ENCODE results near the gene SLC37A1.
"Not testable (repeated sequence)": the region's sequence is repeated elsewhere in the genome, so short reads cannot be mapped to it uniquely, and the experiment has no call there.

SLC37A1 gene

DNA sequence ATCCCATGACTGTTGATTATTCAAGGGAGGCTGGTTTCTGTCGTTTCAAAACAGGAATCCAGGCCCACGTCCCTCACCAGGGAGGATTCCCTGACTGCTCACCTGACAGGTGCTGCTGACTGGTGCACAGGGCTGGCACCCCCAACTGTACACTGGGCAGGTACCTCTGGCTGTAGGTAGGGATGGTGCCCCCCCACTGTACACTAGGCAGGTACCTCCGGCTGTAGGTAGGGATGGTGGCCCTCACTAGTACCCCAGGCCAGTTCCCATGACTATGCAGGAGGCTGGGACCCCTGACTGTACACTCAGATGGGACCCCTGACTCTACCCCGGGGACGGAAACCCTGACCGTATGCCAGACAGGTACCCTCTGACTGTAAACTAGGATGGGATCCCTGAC, 106.2 kb downstream of the SLC37A1 start:
- no peak for DNase-seq (ENCODE audit: low read depth)

DNA sequence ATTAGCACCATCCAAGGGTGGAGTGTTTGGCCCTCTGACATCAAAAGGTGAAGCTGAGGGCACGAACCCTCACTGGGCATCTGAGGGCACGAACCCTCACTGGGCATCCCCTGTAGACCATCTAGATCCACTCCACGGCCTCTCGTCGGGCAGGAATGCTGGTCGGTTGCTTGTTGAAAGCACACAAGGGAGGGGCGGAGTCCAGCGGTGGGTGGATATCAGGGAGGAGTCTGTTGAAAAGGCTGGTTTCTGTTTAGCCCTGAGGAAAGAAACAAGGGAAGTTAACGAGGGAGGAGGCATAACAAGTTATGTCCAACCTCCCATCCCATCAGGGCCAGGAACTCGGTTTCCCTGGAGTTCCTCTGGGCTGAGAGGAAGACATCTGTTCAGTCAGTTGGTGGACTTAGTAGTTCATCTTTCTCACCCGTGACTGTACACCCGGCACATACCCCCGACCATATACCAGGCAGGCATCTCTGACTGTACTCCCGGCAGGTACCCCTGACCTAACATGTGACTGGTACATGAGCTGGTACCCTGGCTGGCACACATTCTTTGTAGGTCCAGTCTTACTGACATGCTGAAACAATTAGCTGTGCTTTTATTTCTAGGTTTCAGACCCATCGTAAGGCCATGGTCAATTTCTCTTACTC, 107.6 kb downstream of the SLC37A1 start:
- no peak overlapping the region for H3K4me3 ChIP-seq (ENCODE audit: low read depth, low read length)
- DNase-seq (ENCODE audit: low read depth): no peak

More for the DNA sequence above, 106.2 kb downstream of the SLC37A1 start:
- H3K4me3 ChIP-seq (ENCODE audit: low read depth, low read length): no peak overlapping the region

DNA sequence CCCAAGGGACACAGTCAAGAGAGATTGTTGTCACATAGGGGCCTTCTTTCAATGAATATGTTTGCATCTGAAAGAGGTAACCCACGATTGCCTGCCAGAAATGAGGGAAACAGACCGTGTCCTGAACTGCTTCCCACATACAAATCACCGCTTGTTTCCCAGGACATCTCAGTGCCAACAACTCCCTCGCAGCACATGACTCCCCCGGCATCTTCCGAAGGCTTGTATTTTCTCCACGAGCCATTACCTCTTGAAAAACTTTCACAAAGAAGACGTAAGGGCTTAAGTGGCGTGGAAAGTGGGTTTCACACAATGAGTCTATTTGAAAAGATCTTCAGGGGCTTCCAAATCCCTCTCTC, 108.1 kb downstream of the SLC37A1 start:
- DNase-seq (ENCODE audit: low read depth): no peak
- no peak overlapping the region for H3K4me3 ChIP-seq (ENCODE audit: low read depth, low read length)

DNA sequence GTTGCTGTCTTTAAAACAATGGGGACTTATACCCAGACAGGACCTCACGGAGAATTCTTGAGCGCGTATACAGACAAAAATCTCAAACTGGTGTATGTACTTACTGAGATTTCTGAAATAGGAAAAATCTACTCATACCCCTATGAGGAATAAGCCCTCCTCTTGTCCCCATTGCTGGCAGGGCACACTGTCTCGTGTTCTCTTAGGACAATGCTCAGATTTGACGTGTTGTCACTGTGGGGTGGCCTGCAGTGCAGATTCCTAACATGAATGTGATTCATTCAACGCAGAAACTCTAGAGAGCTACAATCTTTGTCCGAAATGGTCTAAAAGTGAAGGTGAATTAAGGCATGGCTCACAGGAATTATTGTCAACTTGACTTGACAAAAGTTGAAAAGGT, 108.6 kb downstream of the SLC37A1 start:
- no peak for DNase-seq (ENCODE audit: low read depth)
- no peak overlapping the region for H3K4me3 ChIP-seq (ENCODE audit: low read depth, low read length)

DNA sequence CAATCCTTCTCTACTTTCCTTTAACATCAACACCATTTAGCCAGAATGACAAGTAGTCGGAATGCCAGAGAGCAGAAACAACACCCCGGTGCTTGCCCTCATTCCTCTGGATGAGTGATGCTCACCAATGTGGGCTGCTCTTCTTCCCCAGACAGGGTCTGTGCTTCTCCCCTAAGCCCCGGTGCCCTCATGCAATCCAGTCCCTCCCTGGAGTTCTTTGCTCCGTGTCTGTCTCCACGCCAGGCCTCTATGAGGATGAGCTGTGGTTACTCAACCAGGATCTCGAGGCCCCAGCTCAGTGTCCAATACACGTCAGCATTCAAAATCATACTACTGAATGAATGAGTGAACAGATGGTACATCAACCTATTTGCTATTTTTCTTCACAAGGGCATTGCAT, 110.0 kb downstream of the SLC37A1 start:
- no peak for DNase-seq (ENCODE audit: low read depth)
- no peak overlapping the region for H3K4me3 ChIP-seq (ENCODE audit: low read depth, low read length)

DNA sequence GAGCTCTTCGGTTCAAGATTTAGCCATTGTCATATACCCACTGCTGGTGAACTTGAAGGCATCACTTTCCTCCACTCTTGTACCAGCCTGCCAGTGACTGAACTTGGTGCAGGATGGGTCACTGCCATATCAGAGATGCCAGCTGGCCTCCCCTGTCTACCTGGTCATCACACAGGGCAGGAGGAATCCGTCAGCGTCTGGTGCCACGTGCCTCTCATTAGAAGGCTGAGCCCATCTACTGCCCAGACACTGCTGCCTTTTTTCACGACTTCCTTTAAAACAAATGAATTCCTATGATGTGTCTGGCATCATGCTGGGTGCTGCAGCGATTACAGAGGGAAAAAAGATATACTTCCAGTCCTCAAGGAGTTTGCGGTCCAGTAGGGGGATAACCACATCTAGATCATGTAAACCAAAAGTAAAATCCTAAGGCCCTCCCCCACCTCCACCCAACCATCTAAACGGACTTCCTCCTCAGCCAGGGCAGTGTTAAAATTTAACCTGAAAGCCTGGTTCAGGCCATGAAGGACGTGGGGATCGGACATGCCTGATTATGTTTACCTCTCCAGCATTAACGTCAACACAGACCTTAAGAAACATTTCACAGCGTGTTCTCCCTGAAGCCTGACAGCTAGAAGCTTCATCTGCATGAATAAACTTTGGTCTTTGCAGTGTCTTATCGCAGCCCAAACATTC, 110.6 kb downstream of the SLC37A1 start:
- no peak overlapping the region for H3K4me3 ChIP-seq (ENCODE audit: low read depth, low read length)
- DNase-seq (ENCODE audit: low read depth): no peak

DNA sequence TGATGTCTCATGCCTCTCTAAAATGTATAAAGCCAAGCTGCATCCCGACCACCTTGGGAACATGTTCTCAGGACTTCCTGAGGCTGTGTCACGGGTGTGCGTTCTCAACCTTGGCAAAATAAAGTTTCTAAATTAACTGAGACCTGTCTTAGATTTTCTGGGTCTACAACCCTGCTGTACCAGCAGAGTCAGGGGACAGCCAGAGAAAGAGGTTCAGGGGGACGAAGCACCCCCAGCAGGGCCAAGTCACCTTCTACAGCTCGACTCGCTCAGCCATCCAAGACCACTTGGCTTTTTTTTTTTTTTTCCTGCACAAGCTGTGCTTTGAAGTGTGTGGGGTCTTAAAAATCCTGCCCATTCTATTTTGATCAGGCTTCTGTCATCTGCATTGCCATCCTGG, 111.3 kb downstream of the SLC37A1 start:
- H3K4me3 ChIP-seq (ENCODE audit: low read depth, low read length): no peak overlapping the region
- no peak for DNase-seq (ENCODE audit: low read depth)

DNA sequence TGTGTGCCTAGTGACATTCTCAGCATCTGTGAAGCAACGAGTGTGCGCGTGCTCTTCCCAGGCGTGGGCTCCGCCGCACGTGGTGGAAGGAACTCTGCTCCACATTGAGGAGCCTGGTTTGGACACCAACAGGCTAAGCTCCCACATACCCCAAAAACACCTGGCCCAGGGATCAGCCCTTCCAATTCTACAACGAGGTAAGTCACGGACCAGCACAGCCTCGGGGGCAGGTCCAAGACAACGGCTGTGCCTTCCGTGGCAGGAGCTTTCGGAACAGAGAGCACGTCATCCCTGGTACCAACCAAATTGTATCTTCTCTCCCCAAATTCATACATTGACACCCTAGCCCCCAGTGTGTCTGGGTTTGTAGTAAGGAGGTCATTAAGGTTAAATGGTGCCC, 112.5 kb downstream of the SLC37A1 start:
- DNase-seq (ENCODE audit: low read depth): no peak
- no peak overlapping the region for H3K4me3 ChIP-seq (ENCODE audit: low read depth, low read length)

DNA sequence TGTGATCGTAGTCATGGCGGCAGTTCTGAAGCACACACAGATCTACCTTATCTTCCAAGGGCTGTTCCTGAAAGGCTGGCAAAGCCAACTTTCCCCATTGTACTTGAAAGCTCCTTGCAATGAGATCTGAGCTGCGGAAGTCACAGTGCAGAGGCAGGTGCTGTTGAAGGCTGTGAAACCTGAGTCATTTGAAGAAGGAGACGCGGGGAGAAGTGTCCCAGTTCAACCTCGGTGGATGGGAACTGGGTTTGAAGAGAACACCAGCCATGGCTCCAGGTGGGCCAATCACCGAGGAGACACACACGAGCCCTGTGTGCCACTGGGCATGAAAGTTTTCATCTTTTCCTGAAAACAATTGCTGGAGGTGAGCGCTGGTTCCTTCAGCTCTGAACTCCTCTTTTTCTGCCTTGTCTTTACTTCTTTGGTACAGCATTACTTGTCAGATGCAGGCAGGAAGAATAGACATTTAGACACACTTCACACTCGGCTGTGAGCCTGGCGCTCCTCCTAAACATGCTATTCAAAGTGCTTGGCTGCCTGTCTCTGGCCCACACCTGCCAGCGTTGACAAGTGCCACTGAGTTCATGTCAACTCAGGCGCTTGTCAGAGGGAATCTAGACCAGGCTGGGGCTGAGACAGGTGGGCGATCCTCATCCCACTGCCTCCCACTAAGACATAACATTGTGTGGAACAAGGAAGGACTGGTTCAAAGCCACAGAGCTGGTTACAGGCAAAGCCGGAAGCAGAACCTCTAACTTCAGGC, 114.1 kb downstream of the SLC37A1 start:
- no peak overlapping the region for H3K4me3 ChIP-seq (ENCODE audit: low read depth, low read length)
- no peak for DNase-seq (ENCODE audit: low read depth)

DNA sequence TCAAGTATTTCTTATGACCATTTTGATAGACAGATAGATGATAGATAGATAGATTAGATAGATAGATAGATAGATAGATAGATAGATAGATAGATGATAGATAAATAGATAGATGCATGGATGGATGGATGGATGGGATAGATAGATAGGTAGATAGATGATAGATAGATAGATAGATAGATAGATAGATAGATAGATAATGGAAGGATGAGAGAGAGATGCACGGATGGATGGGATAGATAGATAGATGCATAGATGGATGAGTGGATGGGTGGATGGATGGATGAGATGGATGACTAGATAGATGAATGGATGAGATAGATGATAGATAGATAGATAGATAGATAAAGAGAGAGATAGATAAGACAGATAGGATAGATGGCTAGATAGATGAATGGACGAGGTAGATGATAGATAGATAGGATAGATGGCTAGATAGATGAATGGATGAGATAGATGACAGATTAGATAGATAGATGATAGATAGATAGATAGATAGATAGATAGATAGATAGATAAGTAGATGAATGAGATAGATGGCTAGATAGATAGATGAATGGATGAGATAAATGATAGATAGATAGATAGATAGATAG, 114.9 kb downstream of the SLC37A1 start:
- not testable (repeated sequence) for H3K4me3 ChIP-seq (ENCODE audit: low read depth, low read length); DNase-seq (ENCODE audit: low read depth)

DNA sequence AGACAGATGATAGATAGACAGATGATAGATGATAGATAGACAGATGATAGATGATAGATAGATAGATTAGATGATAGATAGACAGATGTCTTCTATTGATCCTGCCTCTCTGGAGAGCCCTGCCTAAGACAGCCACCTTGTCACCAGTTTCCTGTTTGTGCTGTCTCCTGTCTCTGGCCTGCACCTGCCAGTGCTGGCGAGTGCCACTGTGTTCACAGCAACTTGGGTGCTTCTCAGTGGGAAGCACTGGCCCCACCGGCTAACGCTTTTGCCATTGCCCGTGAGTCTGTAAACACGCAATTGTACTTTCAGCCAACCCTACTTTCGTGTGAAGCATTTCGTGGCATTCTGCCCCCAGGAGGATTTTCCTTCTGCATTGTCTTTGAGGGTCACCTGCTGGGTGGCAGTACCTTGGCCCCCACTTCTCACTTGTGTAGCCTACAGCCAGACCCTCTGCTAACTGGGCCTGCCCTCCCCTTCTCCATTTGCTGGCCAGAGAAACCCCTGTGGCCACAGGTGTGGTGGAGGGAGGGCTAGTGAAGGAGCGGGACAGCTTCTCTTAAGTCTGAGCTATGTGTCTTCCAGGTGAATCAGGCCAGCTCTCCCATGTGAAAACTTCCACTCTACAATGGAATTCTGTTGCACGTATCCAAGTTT, 116.4 kb downstream of the SLC37A1 start:
- no peak for DNase-seq (ENCODE audit: low read depth)

DNA sequence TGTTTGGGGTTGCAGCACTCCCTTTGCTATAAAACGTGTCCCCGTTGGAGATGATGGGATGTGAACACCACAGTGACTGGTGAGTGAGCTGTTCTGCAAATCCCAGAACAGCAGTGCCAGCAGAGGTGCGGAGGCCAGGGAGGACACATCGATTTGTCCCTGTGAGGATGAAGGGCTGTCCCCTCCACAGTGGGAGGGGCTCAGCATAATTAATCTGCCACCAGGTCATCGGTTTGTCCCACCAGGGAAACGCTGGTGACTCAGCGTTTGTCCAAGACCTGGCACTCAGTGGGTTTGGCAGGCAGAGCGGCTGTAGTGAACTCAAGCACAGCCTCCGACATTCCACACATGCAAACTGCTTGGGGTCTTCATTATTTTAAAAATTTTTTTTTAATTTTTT, 117.0 kb downstream of the SLC37A1 start:
- H3K4me3 ChIP-seq (ENCODE audit: low read depth, low read length): no peak overlapping the region
- no peak for DNase-seq (ENCODE audit: low read depth)

More for the DNA sequence above, 116.4 kb downstream of the SLC37A1 start:
- no peak overlapping the region for H3K4me3 ChIP-seq (ENCODE audit: low read depth, low read length)

Measured in skeletal muscle cell (primary cell).